CD14-positive monocyte (primary cell): ENCODE results near the gene GOT2. TPM values are rescaled to one million over a fixed set of nuclear protein-coding genes. Genes with fewer than 3 reads are reported as not detected.
"Not testable (repeated sequence)": the region's sequence is repeated elsewhere in the genome, so short reads cannot be mapped to it uniquely, and the experiment has no call there.

Experiments used
- DNase-seq, 3 donors: peaks; one replicate each; pipeline ENCODE4 v3.0.0-alpha.2; 2011 to 2022
- H2AFZ ChIP-seq: 2 replicates; pipeline ENCODE4 v1.6.0; 2012; ENCODE audit warnings: mild to moderate bottlenecking, low read depth, low read length, inconsistent platforms; ENCODE audit not compliant: insufficient read depth, poor library complexity, severe bottlenecking
- H3K27ac ChIP-seq, 2 donors: 1 replicate in 1 of 2; 2 replicates in 1 of 2; pipeline ENCODE4 v1.5.1; 2012 to 2013; ENCODE audit warnings: low read length in 2 of 2, control low read depth in 1 of 2, inconsistent platforms in 1 of 2, low read depth in 1 of 2, mild to moderate bottlenecking in 1 of 2
- H3K27me3 ChIP-seq, 2 donors: one replicate each; pipeline versions ENCODE4 v1.6.0 to v1.6.1; 2011 to 2013; ENCODE audit warnings: low read length in 2 of 2; ENCODE audit not compliant: control insufficient read depth in 2 of 2, insufficient read depth in 2 of 2
- H3K36me3 ChIP-seq, 2 donors: replicated peaks in 1 of 2; 1 replicate in 1 of 2; 2 replicates in 1 of 2; pipeline versions ENCODE4 v1.5.1 to v1.6.1; 2012 to 2013; ENCODE audit warnings: low read length in 2 of 2, control low read depth in 1 of 2, inconsistent platforms in 1 of 2, mild to moderate bottlenecking in 1 of 2; ENCODE audit not compliant: insufficient read depth in 2 of 2, control insufficient read depth in 1 of 2
- H3K4me1 ChIP-seq, 2 donors: 1 replicate in 1 of 2; 2 replicates in 1 of 2; pipeline versions ENCODE4 v1.5.1 to v1.6.1; 2012 to 2013; ENCODE audit warnings: low read length in 2 of 2, control low read depth in 1 of 2, inconsistent platforms in 1 of 2, mild to moderate bottlenecking in 1 of 2, moderate library complexity in 1 of 2; ENCODE audit not compliant: insufficient read depth in 2 of 2, control insufficient read depth in 1 of 2
- H3K4me2 ChIP-seq: replicated peaks from 2 replicates; pipeline ENCODE3; 2012; ENCODE audit warnings: low read length, moderate library complexity, mild to moderate bottlenecking; ENCODE audit not compliant: poor library complexity, severe bottlenecking; ENCODE audit errors: extremely low read depth
- H3K4me3 ChIP-seq, 3 experiments: fragments of 200-600 bp in 1 of 3; sonication (generic) in 1 of 3; replicated peaks in 1 of 3; 1 replicate in 2 of 3; 2 replicates in 1 of 3; pipeline ENCODE4 v1.5.1; 2011 to 2013; ENCODE audit warnings: low read length in 3 of 3, mild to moderate bottlenecking in 3 of 3, control low read depth in 2 of 3, low read depth in 2 of 3, inconsistent platforms in 1 of 3, moderate library complexity in 1 of 3
- H3K79me2 ChIP-seq: 2 replicates; pipeline ENCODE4 v1.6.0; 2012; ENCODE audit warnings: mild to moderate bottlenecking, control low read depth, inconsistent platforms, low read length, moderate library complexity; ENCODE audit not compliant: insufficient read depth
- H3K9ac ChIP-seq: 2 replicates; pipeline ENCODE4 v1.6.0; 2017; ENCODE audit warnings: low read length, mild to moderate bottlenecking; ENCODE audit not compliant: insufficient read depth, poor library complexity, severe bottlenecking
- H3K9me3 ChIP-seq, 2 donors: replicated peaks in 1 of 2; 1 replicate in 1 of 2; 2 replicates in 1 of 2; pipeline versions ENCODE4 v1.5.1 to v1.6.1; 2012 to 2013; ENCODE audit warnings: low read length in 2 of 2, control low read depth in 1 of 2; ENCODE audit not compliant: control insufficient read depth in 1 of 2, insufficient read depth in 1 of 2
- H4K20me1 ChIP-seq: 2 replicates; pipeline ENCODE4 v1.6.0; 2012; ENCODE audit warnings: mild to moderate bottlenecking, low read length, control low read depth, moderate library complexity; ENCODE audit not compliant: insufficient read depth
- H3K27ac Mint-ChIP-seq, 7 donors: one replicate each; pipeline ENCODE4 v1.8.0; 2020; ENCODE audit warnings: mild to moderate bottlenecking in 7 of 7, mixed read lengths in 7 of 7, moderate library complexity in 6 of 7, inconsistent platforms in 2 of 7
- H3K27me3 Mint-ChIP-seq, 3 donors: one replicate each; pipeline ENCODE4 v1.8.0; 2021 to 2022; ENCODE audit warnings: low read depth in 3 of 3, mild to moderate bottlenecking in 3 of 3, mixed read lengths in 3 of 3, moderate library complexity in 3 of 3, inconsistent platforms in 1 of 3
- H3K36me3 Mint-ChIP-seq, 2 donors: one replicate each; pipeline ENCODE4 v1.8.0; 2020; ENCODE audit warnings: mixed read lengths in 2 of 2, inconsistent platforms in 1 of 2, mild to moderate bottlenecking in 1 of 2
- H3K4me1 Mint-ChIP-seq: one replicate; pipeline ENCODE4 v1.8.0; 2020; ENCODE audit warnings: mild to moderate bottlenecking, mixed read lengths
- H3K4me3 Mint-ChIP-seq, 2 donors: one replicate each; pipeline ENCODE4 v1.8.0; 2020; ENCODE audit warnings: mild to moderate bottlenecking in 2 of 2, mixed read lengths in 2 of 2, moderate library complexity in 1 of 2
- H3K9me3 Mint-ChIP-seq, 7 donors: one replicate each; pipeline ENCODE4 v1.8.0; 2020 to 2022; ENCODE audit warnings: mixed read lengths in 7 of 7, mild to moderate bottlenecking in 6 of 7, moderate library complexity in 6 of 7, inconsistent platforms in 2 of 7
- WGBS: methylation state at CpG from one replicate; pipeline ENCODE4 v1.1.5; 2013; ENCODE audit warnings: missing lambda C conversion rate; ENCODE audit not compliant: insufficient coverage; 5-methylcytosine and 5-hydroxymethylcytosine counted together
- intact Hi-C, 2 donors: fragments of 100-400 bp; cut with micrococcal nuclease; formaldehyde crosslinking; loops; one replicate each; pipeline versions ENCODE4 v1.15.0 to v1.15.1; 2023
- polyA plus RNA-seq, 3 donors: library from polyadenylated mRNA; depleted of rRNA in 1 of 3; unstranded in 2 of 3; stranded (reverse) in 1 of 3; fragments of 300-500 nt in 2 of 3; fragments of >200 nt in 1 of 3; fragmentation: Illumina TruSeq in 2 of 3; gene quantifications; 1 replicate in 2 of 3; 2 replicates in 1 of 3; pipeline ENCODE4 v1.2.3, GENCODE V29; 2012 to 2021
- TF ChIP-seq, protein P1 (sequence below): fragments of 200-600 bp; IDR thresholded peaks from one replicate; pipeline ENCODE4 v1.8.0; 2022; ENCODE audit warnings: antibody characterized with exemption, mild to moderate bottlenecking

GOT2 gene
- polyA plus RNA-seq, 3 donors: 14.9 to 35.8 (median 30.1) TPM

DNA sequence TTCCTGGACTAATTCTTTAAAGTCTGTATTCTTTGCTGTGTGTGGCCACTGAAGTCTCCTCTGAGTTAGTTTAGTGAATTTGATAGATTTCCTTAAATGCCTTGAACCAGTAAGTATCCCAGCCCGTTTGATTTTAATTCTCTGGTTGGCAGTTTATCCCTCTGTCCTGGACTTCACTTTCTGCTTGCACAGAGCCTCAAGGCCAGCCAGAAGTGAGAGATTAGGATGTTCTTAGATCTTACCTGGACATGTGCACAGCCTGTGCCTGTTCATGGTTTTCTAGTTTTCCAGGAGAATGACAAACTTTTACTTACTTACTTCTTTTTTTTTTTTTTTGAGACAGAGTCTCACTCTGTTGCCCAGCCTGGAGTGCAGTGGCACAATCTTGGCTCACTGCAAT is 38.7 kb downstream of the GOT2 start:
- H3K79me2 ChIP-seq: no peaks in the 10 kb centered on the region
- H3K36me3 ChIP-seq: no peaks in the 10 kb centered on the region
- Mint-ChIP-seq H3K27ac (no peak overlapping the region), H3K9me3 (peaks cover 4 to 14% (median 9%) of the 10 kb centered on the region in 7 donors), H3K36me3 (no peaks in the 10 kb centered on the region), H3K4me3 (no peak overlapping the region), H3K27me3 (peaks cover 0 to 2% (median 1%) of the 10 kb centered on the region in 3 donors), H3K4me1 (peaks cover 11% of the 10 kb centered on the region)
- no peak overlapping the region for H3K4me2 ChIP-seq
- H3K4me3 ChIP-seq: no peak overlapping the region
- peaks cover 0 to 7% of the 10 kb centered on the region in 2 donors for H3K9me3 ChIP-seq
- no peak overlapping the region for H3K27ac ChIP-seq
- H3K9ac ChIP-seq: no peak overlapping the region
- intact Hi-C loops: no loop called here
- WGBS: 100% methylated on average over 1 of the region's 1 CpG
- TF ChIP-seq, protein P1, sequence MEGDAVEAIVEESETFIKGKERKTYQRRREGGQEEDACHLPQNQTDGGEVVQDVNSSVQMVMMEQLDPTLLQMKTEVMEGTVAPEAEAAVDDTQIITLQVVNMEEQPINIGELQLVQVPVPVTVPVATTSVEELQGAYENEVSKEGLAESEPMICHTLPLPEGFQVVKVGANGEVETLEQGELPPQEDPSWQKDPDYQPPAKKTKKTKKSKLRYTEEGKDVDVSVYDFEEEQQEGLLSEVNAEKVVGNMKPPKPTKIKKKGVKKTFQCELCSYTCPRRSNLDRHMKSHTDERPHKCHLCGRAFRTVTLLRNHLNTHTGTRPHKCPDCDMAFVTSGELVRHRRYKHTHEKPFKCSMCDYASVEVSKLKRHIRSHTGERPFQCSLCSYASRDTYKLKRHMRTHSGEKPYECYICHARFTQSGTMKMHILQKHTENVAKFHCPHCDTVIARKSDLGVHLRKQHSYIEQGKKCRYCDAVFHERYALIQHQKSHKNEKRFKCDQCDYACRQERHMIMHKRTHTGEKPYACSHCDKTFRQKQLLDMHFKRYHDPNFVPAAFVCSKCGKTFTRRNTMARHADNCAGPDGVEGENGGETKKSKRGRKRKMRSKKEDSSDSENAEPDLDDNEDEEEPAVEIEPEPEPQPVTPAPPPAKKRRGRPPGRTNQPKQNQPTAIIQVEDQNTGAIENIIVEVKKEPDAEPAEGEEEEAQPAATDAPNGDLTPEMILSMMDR: no peak
- no peak overlapping the region for H2AFZ ChIP-seq
- no peak for DNase-seq
- peaks cover 17 to 21% of the 10 kb centered on the region in 2 donors for H3K4me1 ChIP-seq
- H4K20me1 ChIP-seq: no peaks in the 10 kb centered on the region
- H3K27me3 ChIP-seq: no peaks in the 10 kb centered on the region

DNA sequence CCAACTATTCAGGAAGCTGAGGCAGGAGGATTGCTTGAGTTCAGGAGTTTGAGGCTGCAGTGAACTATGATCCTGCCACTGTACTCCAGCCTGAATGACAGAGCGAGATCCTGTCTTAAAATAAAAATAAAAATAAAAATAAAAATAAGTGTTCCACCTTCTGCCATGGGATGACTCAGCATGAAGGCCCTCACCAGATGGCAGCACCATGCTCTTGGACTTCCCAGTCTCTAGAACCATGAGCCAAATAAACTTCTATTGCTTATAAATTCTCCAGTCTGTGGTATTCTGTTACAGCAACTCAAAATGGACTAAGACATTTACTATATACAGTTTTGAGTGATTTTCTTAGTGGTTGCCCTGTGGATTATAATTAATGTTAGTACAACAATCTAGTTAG is 41.7 kb downstream of the GOT2 start:
- TF ChIP-seq, protein P1: no peak
- Mint-ChIP-seq H3K4me3 (no peak overlapping the region), H3K4me1 (peaks cover 2% of the 10 kb centered on the region), H3K27me3 (peaks cover 3 to 12% (median 7%) of the 10 kb centered on the region in 3 donors), H3K9me3 (peaks cover 4 to 14% (median 9%) of the 10 kb centered on the region in 7 donors), H3K27ac (no peak overlapping the region), H3K36me3 (no peaks in the 10 kb centered on the region)
- H3K4me3 ChIP-seq: no peak overlapping the region
- no peak for DNase-seq
- H3K27ac ChIP-seq: no peak overlapping the region
- no peak overlapping the region for H3K4me2 ChIP-seq
- intact Hi-C loops: no loop called here
- no peaks in the 10 kb centered on the region for H3K36me3 ChIP-seq
- peaks cover 0 to 7% of the 10 kb centered on the region in 2 donors for H3K9me3 ChIP-seq
- H3K27me3 ChIP-seq: no peaks in the 10 kb centered on the region
- no peak overlapping the region for H3K9ac ChIP-seq
- no CpG with 5 or more reads among the region's 1 CpG for WGBS
- H2AFZ ChIP-seq: no peak overlapping the region
- no peaks in the 10 kb centered on the region for H3K4me1 ChIP-seq
- no peaks in the 10 kb centered on the region for H3K79me2 ChIP-seq
- H4K20me1 ChIP-seq: no peaks in the 10 kb centered on the region

DNA sequence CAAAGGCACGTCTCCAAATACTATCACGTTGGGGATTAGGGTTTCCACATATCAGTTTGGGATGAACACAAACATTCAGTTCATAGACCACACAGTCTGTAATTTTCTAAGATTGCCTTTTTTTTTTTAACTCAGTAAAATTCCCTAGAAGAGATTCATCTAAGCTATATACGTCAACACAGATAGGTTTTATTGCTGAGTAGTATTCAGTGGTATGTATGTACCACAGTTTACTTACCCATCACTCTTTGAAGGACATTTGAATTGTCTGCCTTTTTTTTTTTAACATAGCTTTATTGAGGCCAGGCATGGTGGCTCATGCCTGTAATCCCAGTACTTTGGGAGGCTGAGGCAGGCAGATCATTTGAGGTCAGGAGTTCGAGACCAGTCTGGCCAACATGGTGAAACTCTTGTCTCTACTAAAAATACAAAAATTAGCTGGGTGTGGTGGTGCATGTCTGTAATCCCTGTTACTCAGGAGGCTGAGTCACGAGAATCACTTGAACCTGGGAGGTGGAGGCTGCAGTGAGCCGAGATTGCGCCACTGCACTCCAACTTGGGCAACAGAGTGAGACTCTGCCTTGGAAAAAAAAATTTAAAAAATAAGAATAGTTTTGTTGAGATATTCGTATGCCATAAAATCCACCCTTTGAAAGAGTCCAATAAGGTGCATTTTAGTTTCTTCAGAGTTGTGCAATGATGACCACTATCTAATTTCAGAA is 47.0 kb downstream of the GOT2 start:
- H3K4me2 ChIP-seq, H3K79me2 ChIP-seq, H3K9me3 ChIP-seq, H4K20me1 ChIP-seq, H3K27ac Mint-ChIP-seq, H2AFZ ChIP-seq, H3K4me3 Mint-ChIP-seq, H3K27ac ChIP-seq, H3K27me3 ChIP-seq, DNase-seq, H3K36me3 ChIP-seq, H3K9me3 Mint-ChIP-seq, intact Hi-C loops, H3K9ac ChIP-seq, H3K4me3 ChIP-seq, H3K36me3 Mint-ChIP-seq: not testable (repeated sequence)
- H3K4me1 ChIP-seq: peaks cover 17 to 20% of the 10 kb centered on the region in 2 donors
- Mint-ChIP-seq H3K27me3 (peaks cover 1 to 13% (median 6%) of the 10 kb centered on the region in 3 donors), H3K4me1 (peaks cover 20% of the 10 kb centered on the region)
- WGBS: no CpG with 5 or more reads among the region's 8 CpGs
